Stimulated activated CD4-positive, alpha-beta T cell treated with anti-CD3 and anti-CD28 coated beads, Interleukin-12 subunit alpha, Interleukin-12 subunit beta, amount 100 ng/mL, for 48 hours (primary cell): Measurements from ENCODE around the gene TP53TG3D.
"Not testable (repeated sequence)": the region's sequence is repeated elsewhere in the genome, so short reads cannot be mapped to it uniquely, and the experiment has no call there.

ENCODE experiments used
- DNase-seq, 3 donors: peaks; one replicate each; pipeline ENCODE4 v3.0.0-alpha.2; 2020; ENCODE audit warnings: low read depth in 2 of 3, low spot score in 1 of 3

Gene TP53TG3D, protein sequence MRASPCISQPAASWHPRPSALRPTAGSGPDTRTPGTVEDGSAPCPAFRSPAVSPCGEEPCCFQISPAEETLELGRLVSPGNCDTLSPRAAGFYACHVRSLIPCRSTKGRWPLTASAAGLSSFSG

DNA sequence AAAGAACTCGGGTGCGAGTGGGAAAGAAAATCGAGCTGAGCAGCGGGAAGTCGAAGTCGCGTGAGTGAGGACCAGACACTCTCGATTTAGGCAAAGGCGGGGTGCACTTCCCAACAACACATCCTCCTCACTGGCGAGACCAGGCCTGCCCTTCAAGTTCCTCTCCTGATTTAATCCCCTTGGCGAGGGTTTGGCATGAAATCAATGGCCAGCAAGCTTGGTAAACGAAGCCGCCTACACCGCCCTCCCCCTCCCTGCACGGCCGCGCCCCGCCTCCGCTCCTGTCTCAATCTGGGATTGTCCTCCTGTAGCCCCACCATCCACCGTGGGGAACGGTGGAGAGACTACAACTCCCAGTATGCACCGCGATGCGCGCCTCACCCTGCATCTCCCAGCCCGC, at the start of gene TP53TG3D:
Gene TP53TG3D, plus strand, starts transcription at position 301 of the 400 bp plus-strand sequence. Its CDS starts 68 bp downstream, at position 369.
- DNase-seq, result not testable (repeated sequence)

DNA sequence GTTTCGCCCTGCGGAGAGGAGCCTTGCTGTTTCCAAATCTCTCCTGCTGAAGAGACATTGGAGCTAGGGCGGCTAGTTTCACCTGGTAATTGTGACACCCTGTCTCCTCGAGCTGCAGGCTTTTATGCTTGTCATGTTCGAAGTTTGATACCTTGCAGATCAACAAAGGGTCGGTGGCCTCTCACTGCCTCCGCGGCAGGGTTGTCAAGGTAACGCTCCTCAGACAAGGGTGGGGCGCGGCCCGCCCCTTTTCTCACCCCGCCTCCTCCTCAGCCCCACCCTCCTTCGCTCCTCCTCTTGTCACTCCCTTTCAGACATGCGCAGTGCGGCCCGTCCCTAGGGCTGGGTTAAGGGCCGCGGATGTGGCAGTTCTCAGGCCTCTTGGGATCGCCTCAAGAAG, 421 bp downstream of the TP53TG3D start:
- DNase-seq, result peak in 1 of 3 donors; percentile 4

DNA sequence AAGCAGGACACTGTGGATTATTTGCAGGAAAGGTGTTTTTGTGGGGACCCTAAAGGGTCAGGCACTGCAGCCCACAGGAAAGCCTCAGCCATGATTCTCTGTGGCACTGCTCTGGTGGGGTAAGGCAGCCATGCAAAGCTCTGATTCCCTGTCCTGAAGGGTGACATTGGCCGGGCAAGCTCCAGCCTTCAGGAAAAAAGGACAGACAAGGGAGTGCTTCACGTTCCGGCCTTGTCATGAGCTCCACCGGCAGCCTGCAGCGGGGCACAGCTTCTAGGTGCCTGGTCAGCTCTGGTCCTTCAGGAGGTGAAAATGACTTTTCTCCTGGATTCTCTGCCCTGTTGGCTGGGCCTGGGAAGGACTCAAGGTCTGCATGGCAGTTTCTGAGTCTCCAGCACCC, 8.4 kb downstream of the TP53TG3D start:
- not testable (repeated sequence) for DNase-seq

DNA sequence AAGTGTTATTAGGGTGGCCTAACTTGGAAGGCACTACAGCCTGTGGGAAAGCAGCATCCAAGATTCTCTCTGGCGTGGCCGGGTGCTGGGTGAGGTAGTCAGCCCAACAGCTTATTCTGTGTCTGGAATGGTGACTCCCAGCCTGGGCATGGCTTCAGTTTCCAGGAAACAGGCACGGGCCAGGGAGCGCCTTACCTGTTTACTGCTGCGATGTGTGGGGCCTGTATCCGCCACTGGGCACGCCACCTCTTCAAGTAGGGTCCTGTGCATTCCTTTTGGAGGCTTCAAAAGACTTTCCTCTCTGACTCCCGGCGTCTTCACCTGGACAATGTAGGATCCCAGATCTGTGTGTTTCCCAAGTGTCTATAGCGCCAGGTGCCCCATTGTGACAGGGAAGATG, 10.5 kb downstream of the TP53TG3D start:
- DNase-seq, result not testable (repeated sequence)

DNA sequence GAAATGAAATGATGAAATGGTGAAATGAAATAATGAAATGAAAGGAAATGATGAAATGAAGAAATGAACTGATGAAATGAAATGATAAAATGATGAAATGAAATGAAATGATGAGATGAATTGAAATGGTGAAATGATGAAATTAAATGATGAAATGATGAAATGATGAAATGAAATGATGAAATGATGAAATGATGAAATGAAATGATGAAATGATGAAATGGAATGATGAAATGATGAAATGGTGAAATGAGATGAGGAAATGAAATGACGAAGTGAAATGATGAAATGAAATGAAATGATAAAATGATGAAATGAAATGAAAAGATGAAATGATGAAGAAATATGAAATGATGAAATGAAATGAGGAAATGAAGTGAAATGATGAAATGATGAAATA, 28.8 kb downstream of the TP53TG3D start:
- not testable (repeated sequence) for DNase-seq

DNA sequence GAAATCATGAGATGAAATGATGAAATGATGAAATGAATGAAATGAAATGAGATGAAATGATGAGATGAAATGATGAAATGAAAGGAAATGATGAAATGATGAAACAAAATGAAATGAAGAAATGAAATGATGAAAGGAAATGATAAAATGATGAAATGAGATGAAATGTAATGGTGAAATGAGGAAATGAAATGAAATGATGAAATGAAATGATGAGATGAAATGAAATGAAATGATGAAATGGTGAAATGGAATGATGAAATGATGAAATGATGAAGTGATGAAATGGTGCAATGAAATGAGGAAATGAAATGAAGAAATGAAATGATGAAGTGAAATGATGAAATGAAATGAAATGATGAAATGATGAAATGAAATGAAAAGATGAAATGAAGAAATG, 29.9 kb downstream of the TP53TG3D start:
- not testable (repeated sequence) for DNase-seq

DNA sequence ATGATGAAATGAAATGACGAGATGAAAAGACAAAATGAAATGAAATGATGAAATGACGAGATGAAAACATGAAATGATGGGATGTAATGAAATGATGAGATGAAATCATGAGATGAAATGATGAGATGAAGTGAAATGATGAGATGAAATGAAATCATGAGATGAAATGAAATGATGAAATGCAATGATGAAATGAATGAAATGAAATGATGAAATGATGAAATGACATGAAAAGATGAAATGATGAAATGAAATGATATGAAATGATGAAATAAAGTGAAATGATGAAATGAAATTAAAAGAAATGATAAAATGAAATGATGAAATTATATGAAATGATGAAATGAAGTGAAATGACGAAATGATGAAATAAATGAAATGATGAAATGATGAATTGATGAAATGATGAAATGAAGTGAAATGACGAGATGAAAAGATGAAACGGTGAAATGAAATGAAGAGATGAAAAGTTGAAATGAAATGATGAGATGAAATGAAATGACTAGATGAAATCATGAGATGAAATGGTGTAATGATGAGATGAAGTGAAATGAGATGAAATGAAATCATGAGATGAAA, 30.9 kb downstream of the TP53TG3D start:
- DNase-seq, result not testable (repeated sequence)

DNA sequence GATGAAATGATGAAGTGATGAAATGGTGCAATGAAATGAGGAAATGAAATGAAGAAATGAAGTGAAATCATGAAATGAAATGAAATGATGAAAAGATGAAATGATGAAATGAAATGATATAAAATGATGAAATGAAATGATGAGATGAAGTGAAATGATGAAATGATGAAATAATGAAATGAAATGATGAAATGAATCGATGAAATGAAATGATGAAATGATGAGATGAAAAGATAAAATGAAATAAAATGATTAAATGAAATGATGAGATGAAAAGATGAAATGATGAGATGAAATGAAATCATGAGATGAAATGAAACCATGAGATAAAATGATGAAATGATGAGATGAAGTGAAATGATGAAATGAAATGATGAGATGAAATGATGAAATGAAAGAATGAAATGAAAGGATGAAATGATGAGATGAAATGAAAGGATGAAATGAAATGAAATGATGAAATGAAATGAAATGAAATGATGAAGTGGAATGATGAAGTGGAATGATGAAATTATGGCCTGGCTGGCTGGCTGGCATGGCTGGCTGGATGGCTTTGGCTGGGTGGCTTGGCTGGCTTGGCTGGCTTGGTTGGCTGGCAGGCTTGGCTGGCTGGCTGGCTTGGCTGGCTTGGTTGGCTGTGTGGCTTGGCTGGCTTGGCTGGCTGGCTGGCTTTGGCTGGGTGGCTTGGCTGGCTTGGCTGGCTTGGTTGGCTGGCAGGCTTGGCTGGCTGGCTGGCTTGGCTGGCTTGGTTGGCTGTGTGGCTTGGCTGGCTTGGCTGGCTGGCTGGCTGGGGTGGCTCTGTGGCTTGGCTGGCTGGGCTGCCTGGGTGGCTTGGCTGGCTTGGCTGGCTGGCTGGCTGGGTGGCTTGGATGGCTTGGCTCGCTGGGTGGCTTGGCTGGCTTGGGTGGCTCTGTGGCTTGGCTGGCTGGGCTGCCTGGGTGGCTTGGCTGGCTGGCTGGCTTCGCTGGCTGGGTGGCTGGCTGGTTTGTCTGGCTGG, 32.0 kb downstream of the TP53TG3D start:
- not testable (repeated sequence) for DNase-seq

DNA sequence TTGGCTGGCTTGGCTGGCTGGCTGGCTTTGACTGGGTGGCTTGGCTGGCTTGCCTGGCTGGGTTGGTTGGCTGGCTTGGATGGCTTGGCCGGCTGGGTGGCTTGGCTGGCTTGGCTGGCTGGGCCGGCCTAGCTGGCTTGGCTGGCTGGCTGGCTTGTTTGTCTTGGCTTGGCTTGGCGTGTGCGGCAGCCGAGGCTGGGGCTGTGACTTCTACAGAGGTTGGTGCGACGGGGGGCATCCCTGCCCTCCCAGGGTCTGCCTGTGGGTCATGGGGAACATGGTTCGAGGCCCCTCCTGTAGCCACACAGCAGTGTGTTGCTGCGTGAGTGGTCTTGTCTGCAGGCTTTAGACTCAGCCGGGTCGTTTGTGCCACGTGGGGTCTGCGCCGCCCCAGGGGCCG, 33.1 kb downstream of the TP53TG3D start:
- DNase-seq, result not testable (repeated sequence)

DNA sequence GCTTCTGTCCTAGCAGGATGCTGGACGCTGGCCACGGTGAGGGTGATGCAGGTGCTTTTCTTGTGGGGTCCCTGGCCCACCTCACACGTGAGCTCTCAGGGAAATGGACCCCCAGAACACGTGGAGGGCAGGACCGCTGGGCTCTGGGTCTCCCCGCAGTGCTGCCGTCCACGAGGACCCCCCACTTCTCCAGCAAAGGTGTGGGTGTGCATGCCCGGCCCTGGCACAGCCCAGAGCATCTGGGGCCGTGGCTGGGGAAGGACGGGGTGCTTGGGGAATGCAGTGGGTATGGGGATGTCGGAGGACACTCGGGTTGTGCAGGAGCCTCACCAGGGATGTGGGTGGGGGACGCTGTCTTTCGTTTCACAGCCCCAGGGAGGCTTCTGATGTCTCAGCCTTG, 34.7 kb downstream of the TP53TG3D start:
- not testable (repeated sequence) for DNase-seq

DNA sequence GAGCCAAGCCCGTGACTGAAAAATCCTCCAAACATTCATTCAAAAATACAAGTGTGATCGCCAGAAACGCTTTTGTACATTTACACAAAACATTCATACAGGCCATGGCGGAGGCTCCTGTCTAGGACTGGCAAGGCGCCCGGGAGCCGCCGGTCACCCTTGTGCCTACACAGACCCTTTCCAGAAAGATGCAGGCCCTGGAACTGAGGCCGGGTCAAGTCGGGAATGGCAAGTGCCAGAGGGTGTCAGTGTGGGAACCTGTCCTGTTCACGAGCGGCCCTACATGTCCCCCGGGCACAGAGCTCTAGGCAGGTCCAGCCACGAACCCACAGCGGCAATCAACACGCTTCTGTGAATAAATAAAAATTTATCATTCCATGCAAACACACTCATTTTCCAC, 36.1 kb downstream of the TP53TG3D start:
- not testable (repeated sequence) for DNase-seq

DNA sequence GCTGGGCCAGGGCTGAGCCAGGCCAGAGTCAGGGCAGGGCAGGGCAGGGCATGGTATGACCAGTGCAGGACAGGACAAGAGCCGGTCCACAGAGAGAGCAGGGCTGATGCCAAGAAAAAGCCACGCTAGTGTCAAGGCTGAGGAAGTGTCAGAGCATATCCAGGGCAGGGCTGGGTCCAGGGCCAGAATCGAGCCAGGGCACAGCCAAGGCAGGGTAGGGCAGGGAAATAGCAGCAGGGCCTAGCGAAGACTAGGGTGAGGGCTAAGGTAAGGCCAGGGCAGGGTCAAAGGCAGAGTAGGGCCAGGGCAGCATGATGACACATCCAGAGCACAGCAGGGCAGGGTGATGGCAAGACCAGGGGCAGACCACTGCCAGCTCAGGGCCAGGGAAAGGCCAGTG, 49.7 kb downstream of the TP53TG3D start:
- DNase-seq, result not testable (repeated sequence)
